ENCODE data around the gene A3GALT2.

Gene A3GALT2

GRCh38 chr1:33296824-33297223, 24.1 kb downstream of the A3GALT2 start:
- Histone ChIP-seq H2AFZ (ENCODE audit: low read depth) (no peak overlapping the region), H3K36me3 (ENCODE audit: insufficient read depth) (no peaks in the 10 kb centered on the region), H3K9ac (no peak overlapping the region), H3K4me2 (no peak overlapping the region), H3K27me3 (ENCODE audit: insufficient read depth, low read depth) (no peaks in the 10 kb centered on the region), H4K20me1 (ENCODE audit: insufficient read depth) (no peaks in the 10 kb centered on the region), H3K4me1 (ENCODE audit: low read depth, poor library complexity, severe bottlenecking) (peaks cover 3% of the 10 kb centered on the region), H3K79me2 (ENCODE audit: insufficient read depth, low read depth) (no peaks in the 10 kb centered on the region), H3K27ac (no peak overlapping the region), H3K4me3 (IDR thresholded peaks at IDR 0.05; ENCODE audit: insufficient read depth, low read depth, low read length) (no peak overlapping the region)
- no peak for TF ChIP-seq CTCF (conservative IDR thresholded peaks at IDR 0.05; ENCODE audit: low read depth, low read length)

- no peak overlapping the region for H3K27ac ChIP-seq
- no peaks in the 10 kb centered on the region for H4K20me1 ChIP-seq (ENCODE audit: insufficient read depth)
- no peaks in the 10 kb centered on the region for H3K36me3 ChIP-seq (ENCODE audit: insufficient read depth)
- H3K27me3 ChIP-seq (ENCODE audit: insufficient read depth, low read depth): no peaks in the 10 kb centered on the region
- no peak overlapping the region; the same call in 1 of the 2 replicates for H2AFZ ChIP-seq (ENCODE audit: low read depth)
- TF ChIP-seq CTCF (conservative IDR thresholded peaks at IDR 0.05; ENCODE audit: low read depth, low read length): no peak
- no peak overlapping the region for H3K9ac ChIP-seq
- H3K4me2 ChIP-seq: no peak overlapping the region
- no peak overlapping the region for H3K4me3 ChIP-seq (IDR thresholded peaks at IDR 0.05; ENCODE audit: insufficient read depth, low read depth, low read length)
- H3K79me2 ChIP-seq (ENCODE audit: insufficient read depth, low read depth): no peaks in the 10 kb centered on the region
- H3K4me1 ChIP-seq (ENCODE audit: low read depth, poor library complexity, severe bottlenecking): peaks cover 3% of the 10 kb centered on the region
These were observed 24.8 kb downstream of the A3GALT2 start for GRCh38 chr1:33296082-33296458.

GRCh38 chr1:33295450-33296081, 25.3 kb downstream of the A3GALT2 start:
- Histone ChIP-seq H3K36me3 (ENCODE audit: insufficient read depth) (no peaks in the 10 kb centered on the region), H3K27ac (no peak overlapping the region), H3K4me2 (no peak overlapping the region), H3K4me1 (ENCODE audit: low read depth, poor library complexity, severe bottlenecking) (peaks cover 3% of the 10 kb centered on the region), H4K20me1 (ENCODE audit: insufficient read depth) (no peaks in the 10 kb centered on the region), H3K9ac (no peak overlapping the region), H3K27me3 (ENCODE audit: insufficient read depth, low read depth) (no peaks in the 10 kb centered on the region), H2AFZ (ENCODE audit: low read depth) (peak overlapping the region; percentile 23; the same call in 1 of the 2 replicates), H3K79me2 (ENCODE audit: insufficient read depth, low read depth) (no peaks in the 10 kb centered on the region), H3K4me3 (IDR thresholded peaks at IDR 0.05; ENCODE audit: insufficient read depth, low read depth, low read length) (no peak overlapping the region)
- TF ChIP-seq CTCF (conservative IDR thresholded peaks at IDR 0.05; ENCODE audit: low read depth, low read length): peak; percentile 92

- TF ChIP-seq CTCF (conservative IDR thresholded peaks at IDR 0.05; ENCODE audit: low read depth, low read length): no peak
- Histone ChIP-seq H2AFZ (ENCODE audit: low read depth) (peak overlapping the region; percentile 23; the same call in 1 of the 2 replicates), H3K4me3 (IDR thresholded peaks at IDR 0.05; ENCODE audit: insufficient read depth, low read depth, low read length) (no peak overlapping the region), H3K4me2 (no peak overlapping the region), H3K27ac (no peak overlapping the region), H3K27me3 (ENCODE audit: insufficient read depth, low read depth) (no peaks in the 10 kb centered on the region), H3K79me2 (ENCODE audit: insufficient read depth, low read depth) (no peaks in the 10 kb centered on the region), H3K9ac (no peak overlapping the region), H3K36me3 (ENCODE audit: insufficient read depth) (no peaks in the 10 kb centered on the region), H4K20me1 (ENCODE audit: insufficient read depth) (no peaks in the 10 kb centered on the region), H3K4me1 (ENCODE audit: low read depth, poor library complexity, severe bottlenecking) (peaks cover 3% of the 10 kb centered on the region)
These were observed 25.9 kb downstream of the A3GALT2 start for GRCh38 chr1:33295023-33295422.

Measured in KMS-11 (cell line).